HepG2 (cell line): ENCODE results near the gene MIF4GD. TPM values are rescaled to one million over a fixed set of nuclear protein-coding genes. Genes with fewer than 3 reads are reported as not detected.

Source experiments
- polyA plus RNA-seq, 8 experiments: library from polyadenylated mRNA; depleted of rRNA in 3 of 8; stranded (reverse) in 7 of 8; unstranded in 1 of 8; fragments of >200 nt; fragmentation: Illumina TruSeq in 4 of 8; extraction: Trizol in 4 of 8; gene quantifications; 2 replicates each; pipeline versions ENCODE4 v1.2.1 to v1.2.3, GENCODE V29; 2011 to 2016; ENCODE audit warnings: low read depth in 4 of 8, missing spikeins in 1 of 8, mixed read lengths in 1 of 8; ENCODE audit not compliant: insufficient read depth in 1 of 8
- total RNA-seq, 5 experiments: library from RNA; depleted of rRNA; stranded (reverse); fragments of >200 nt; fragmentation: Illumina TruSeq; extraction: Trizol; gene quantifications; 2 replicates each; pipeline ENCODE4 v1.2.3, GENCODE V29; 2016; ENCODE audit warnings: low read depth in 1 of 5

Gene MIF4GD
- total and polyA plus RNA-seq, 2 of the 13 experiments (the other 11 are each of a cell fraction or from before 2014, with no cell fraction given): 14.0 to 28.0 TPM

Other genes starting within 250 kb of the MIF4GD start
- gene ATP5PD, start 224.3 kb downstream of the MIF4GD start, total RNA-seq (2016; rRNA removed; fragmentation: Illumina TruSeq; extraction: Trizol): 428 and 565 TPM in 2 replicates
- gene ATP5PD, start 224.3 kb downstream of the MIF4GD start, polyA plus RNA-seq (2011; rRNA removed): 151 and 158 TPM in 2 replicates
- 27.5 and 28.3 TPM in 2 replicates for gene KCTD2, start 224.0 kb downstream of the MIF4GD start, total RNA-seq (2016; rRNA removed; fragmentation: Illumina TruSeq; extraction: Trizol)
- gene KCTD2, start 224.0 kb downstream of the MIF4GD start, polyA plus RNA-seq (2011; rRNA removed): 32.6 and 35.2 TPM in 2 replicates
- 0.42 and 0.69 TPM in 2 replicates for gene SLC16A5, start 183.3 kb downstream of the MIF4GD start, total RNA-seq (2016; rRNA removed; fragmentation: Illumina TruSeq; extraction: Trizol)
- 5.6 and 10.9 TPM in 2 replicates for gene SLC16A5, start 183.3 kb downstream of the MIF4GD start, polyA plus RNA-seq (2011; rRNA removed)
- 4.2 and 4.4 TPM in 2 replicates for gene ARMC7, start 161.3 kb downstream of the MIF4GD start, total RNA-seq (2016; rRNA removed; fragmentation: Illumina TruSeq; extraction: Trizol)
- 3.9 and 5.1 TPM in 2 replicates for gene ARMC7, start 161.3 kb downstream of the MIF4GD start, polyA plus RNA-seq (2011; rRNA removed)
- gene NT5C, start 139.5 kb downstream of the MIF4GD start, total RNA-seq (2016; rRNA removed; fragmentation: Illumina TruSeq; extraction: Trizol): 31.4 and 48.6 TPM in 2 replicates
- gene NT5C, start 139.5 kb downstream of the MIF4GD start, polyA plus RNA-seq (2011; rRNA removed): 42.8 and 42.9 TPM in 2 replicates
- gene JPT1, start 116.7 kb downstream of the MIF4GD start, total RNA-seq (2016; rRNA removed; fragmentation: Illumina TruSeq; extraction: Trizol): 237 and 256 TPM in 2 replicates
- gene JPT1, start 116.7 kb downstream of the MIF4GD start, polyA plus RNA-seq (2011; rRNA removed): 32.1 and 43.3 TPM in 2 replicates
- gene SUMO2, start 88.3 kb downstream of the MIF4GD start, total RNA-seq (2016; rRNA removed; fragmentation: Illumina TruSeq; extraction: Trizol): 553 and 842 TPM in 2 replicates
- gene SUMO2, start 88.3 kb downstream of the MIF4GD start, polyA plus RNA-seq (2011; rRNA removed): 252 and 337 TPM in 2 replicates
- 122 and 124 TPM in 2 replicates for gene NUP85, start 65.6 kb downstream of the MIF4GD start, total RNA-seq (2016; rRNA removed; fragmentation: Illumina TruSeq; extraction: Trizol)
- gene NUP85, start 65.6 kb downstream of the MIF4GD start, polyA plus RNA-seq (2011; rRNA removed): 79.4 and 89.1 TPM in 2 replicates
- gene GGA3, start 9.6 kb downstream of the MIF4GD start, total RNA-seq (2016; rRNA removed; fragmentation: Illumina TruSeq; extraction: Trizol): 20.9 and 28.4 TPM in 2 replicates
- gene GGA3, start 9.6 kb downstream of the MIF4GD start, polyA plus RNA-seq (2011; rRNA removed): 43.7 and 50.1 TPM in 2 replicates
- gene MRPS7, start 9.4 kb downstream of the MIF4GD start, total RNA-seq (2016; rRNA removed; fragmentation: Illumina TruSeq; extraction: Trizol): 162 and 184 TPM in 2 replicates
- gene MRPS7, start 9.4 kb downstream of the MIF4GD start, polyA plus RNA-seq (2011; rRNA removed): 94.2 and 97.0 TPM in 2 replicates
- gene SLC25A19, start 18.2 kb upstream of the MIF4GD start, total RNA-seq (2016; rRNA removed; fragmentation: Illumina TruSeq; extraction: Trizol): 41.4 and 42.2 TPM in 2 replicates
- 24.4 and 27.7 TPM in 2 replicates for gene SLC25A19, start 18.2 kb upstream of the MIF4GD start, polyA plus RNA-seq (2011; rRNA removed)
- gene GRB2, start 134.4 kb upstream of the MIF4GD start, total RNA-seq (2016; rRNA removed; fragmentation: Illumina TruSeq; extraction: Trizol): 92.3 and 95.7 TPM in 2 replicates
- gene GRB2, start 134.4 kb upstream of the MIF4GD start, polyA plus RNA-seq (2011; rRNA removed): 67.9 and 84.6 TPM in 2 replicates
- gene TMEM94, start 185.4 kb upstream of the MIF4GD start, total RNA-seq (2016; rRNA removed; fragmentation: Illumina TruSeq; extraction: Trizol): 20.8 and 32.6 TPM in 2 replicates
- 134 and 150 TPM in 2 replicates for gene TMEM94, start 185.4 kb upstream of the MIF4GD start, polyA plus RNA-seq (2011; rRNA removed)
- gene CASKIN2, start 244.3 kb upstream of the MIF4GD start, total RNA-seq (2016; rRNA removed; fragmentation: Illumina TruSeq; extraction: Trizol): 5.2 and 10.6 TPM in 2 replicates
- 6.8 and 7.8 TPM in 2 replicates for gene CASKIN2, start 244.3 kb upstream of the MIF4GD start, polyA plus RNA-seq (2011; rRNA removed)
- 43.6 and 62.9 TPM in 2 replicates for gene TSEN54, start 245.3 kb upstream of the MIF4GD start, total RNA-seq (2016; rRNA removed; fragmentation: Illumina TruSeq; extraction: Trizol)
- 63.3 and 64.4 TPM in 2 replicates for gene TSEN54, start 245.3 kb upstream of the MIF4GD start, polyA plus RNA-seq (2011; rRNA removed)